Endodermal cell (in vitro differentiated cells): ENCODE results near the gene PEDS1. TPM values are rescaled to one million over a fixed set of nuclear protein-coding genes. Genes with fewer than 3 reads are reported as not detected.
A peak's percentile ranks its signal among the peaks of the same experiment; 100 is the strongest.

Experiments used
- DNase-seq: peaks from one replicate; pipeline ENCODE4 v3.0.0-alpha.2; 2017
- H3K27ac ChIP-seq: 2 replicates; pipeline ENCODE4 v1.5.1; 2013; ENCODE audit warnings: mild to moderate bottlenecking, low read depth, low read length, moderate library complexity
- H3K27me3 ChIP-seq: 2 replicates; pipeline ENCODE4 v1.6.1; 2013; ENCODE audit warnings: mild to moderate bottlenecking, low read length, moderate library complexity; ENCODE audit not compliant: insufficient read depth, control insufficient read depth, poor library complexity, severe bottlenecking
- H3K36me3 ChIP-seq: 2 replicates; pipeline ENCODE4 v1.7.0; 2013; ENCODE audit warnings: mild to moderate bottlenecking, low read length, moderate library complexity; ENCODE audit not compliant: control insufficient read depth, insufficient read depth
- H3K4me1 ChIP-seq: one replicate; pipeline ENCODE4 v1.7.0; 2013; ENCODE audit warnings: low read length; ENCODE audit not compliant: control insufficient read depth, insufficient read depth
- H3K4me3 ChIP-seq: 2 replicates; pipeline ENCODE4 v1.5.1; 2013; ENCODE audit warnings: mild to moderate bottlenecking, low read length, moderate library complexity
- H3K9ac ChIP-seq: 2 replicates; pipeline ENCODE4 v1.6.1; 2013; ENCODE audit warnings: mild to moderate bottlenecking, low read length, moderate library complexity; ENCODE audit not compliant: poor library complexity, severe bottlenecking; ENCODE audit errors: extremely low read depth
- H3K9me3 ChIP-seq: 2 replicates; pipeline ENCODE4 v1.6.1; 2013; ENCODE audit warnings: mild to moderate bottlenecking, low read length, moderate library complexity; ENCODE audit not compliant: control insufficient read depth
- H3K27ac Mint-ChIP-seq: 2 replicates; pipeline ENCODE4 v1.8.0; 2020; ENCODE audit warnings: mixed read lengths
- H3K27me3 Mint-ChIP-seq: 2 replicates; pipeline ENCODE4 v1.8.0; 2021; ENCODE audit warnings: mild to moderate bottlenecking, mixed read lengths; ENCODE audit not compliant: insufficient read depth
- H3K36me3 Mint-ChIP-seq: 2 replicates; pipeline ENCODE4 v1.8.0; 2020; ENCODE audit warnings: low read depth, mixed read lengths
- H3K4me1 Mint-ChIP-seq: 2 replicates; pipeline ENCODE4 v1.8.0; 2020; ENCODE audit warnings: mixed read lengths
- H3K4me3 Mint-ChIP-seq: 2 replicates; pipeline ENCODE4 v1.8.0; 2020; ENCODE audit warnings: mild to moderate bottlenecking, moderate library complexity, mixed read lengths
- H3K9me3 Mint-ChIP-seq: 2 replicates; pipeline ENCODE4 v1.8.0; 2020; ENCODE audit warnings: mild to moderate bottlenecking, mixed read lengths
- CTCF ChIP-seq: fragments of 200-600 bp; sonication (generic); conservative IDR thresholded peaks from 2 replicates; pipeline ENCODE4 v1.5.0; 2021; ENCODE audit warnings: antibody characterized with exemption, mild to moderate bottlenecking
- WGBS, 2 experiments: methylation state at CpG; one replicate each; pipeline versions ENCODE4 v1.1.5 to v1.1.7; 2013; ENCODE audit warnings: missing lambda C conversion rate in 2 of 2, mixed read lengths in 1 of 2; ENCODE audit not compliant: insufficient coverage in 1 of 2, insufficient read length in 1 of 2; 5-methylcytosine and 5-hydroxymethylcytosine counted together
- total RNA-seq, 2 donors: library from RNA; stranded (reverse); fragmentation: NEBNext Ultra II Directional in 1 of 2; extraction: Animal tissue kit (Norgen Biotek cat#: 25700) in 1 of 2; gene quantifications; 2 replicates in 1 of 2; 3 replicates in 1 of 2; pipeline ENCODE4 v1.2.1, GENCODE V29; 2021

The PEDS1 gene
- total RNA-seq, 2 donors from 2014 or later: 28.0 to 30.9 TPM

DNA sequence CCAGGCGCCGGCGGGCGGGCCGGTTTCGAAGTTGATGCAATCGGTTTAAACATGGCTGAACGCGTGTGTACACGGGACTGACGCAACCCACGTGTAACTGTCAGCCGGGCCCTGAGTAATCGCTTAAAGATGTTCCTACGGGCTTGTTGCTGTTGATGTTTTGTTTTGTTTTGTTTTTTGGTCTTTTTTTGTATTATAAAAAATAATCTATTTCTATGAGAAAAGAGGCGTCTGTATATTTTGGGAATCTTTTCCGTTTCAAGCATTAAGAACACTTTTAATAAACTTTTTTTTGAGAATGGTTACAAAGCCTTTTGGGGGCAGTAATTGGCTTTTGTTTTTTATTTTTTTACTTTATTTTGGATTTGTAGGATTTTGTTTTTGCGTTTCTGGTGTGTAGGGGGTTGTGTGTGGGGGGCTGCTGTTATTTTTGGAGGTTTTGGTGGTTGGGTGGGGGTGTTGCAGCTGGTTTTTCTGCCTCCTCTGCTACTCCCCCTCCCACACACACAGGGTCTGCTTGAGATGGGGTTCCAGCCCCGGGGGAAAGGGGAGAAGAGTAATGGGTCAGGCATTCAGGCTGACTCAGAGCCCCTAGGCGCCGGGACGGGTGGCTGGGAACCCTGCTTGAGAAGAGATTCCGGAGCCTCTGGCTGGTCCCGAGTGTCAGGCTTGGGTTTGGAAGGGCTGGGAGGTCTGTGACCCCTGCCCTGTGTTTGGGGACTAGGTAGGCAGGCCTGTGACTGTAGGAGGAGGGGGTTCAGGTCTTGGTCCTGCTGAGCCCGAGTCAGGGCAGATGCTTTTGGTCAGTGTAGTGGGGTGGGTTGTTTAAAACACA is 39.1 kb upstream of the PEDS1 start:
- Mint-ChIP-seq H3K27me3 (peaks cover 6% of the 10 kb centered on the region), H3K27ac (peak overlapping the region; percentile 91), H3K4me3 (peak overlapping the region; percentile 73), H3K9me3 (no peaks in the 10 kb centered on the region), H3K36me3 (no peaks in the 10 kb centered on the region), H3K4me1 (peaks cover 47% of the 10 kb centered on the region)
- no peak overlapping the region for H3K27ac ChIP-seq
- no peaks in the 10 kb centered on the region for H3K36me3 ChIP-seq
- peak overlapping the region; percentile 77 for H3K9ac ChIP-seq
- H3K9me3 ChIP-seq: no peaks in the 10 kb centered on the region
- DNase-seq: peak; percentile 85
- H3K27me3 ChIP-seq: no peaks in the 10 kb centered on the region
- H3K4me3 ChIP-seq: peak overlapping the region; percentile 90
- peaks cover 27% of the 10 kb centered on the region for H3K4me1 ChIP-seq
- TF ChIP-seq CTCF: no peak
- 7 to 23% methylated on average over 4 to 20 of the region's 25 CpGs for WGBS, 2 experiments

- Histone ChIP-seq H3K4me3 (peak overlapping the region; percentile 90), H3K9me3 (no peaks in the 10 kb centered on the region), H3K4me1 (peaks cover 20% of the 10 kb centered on the region), H3K27ac (peak overlapping the region; percentile 44), H3K36me3 (no peaks in the 10 kb centered on the region), H3K27me3 (no peaks in the 10 kb centered on the region), H3K9ac (peak overlapping the region; percentile 77)
- Mint-ChIP-seq H3K4me3 (peak overlapping the region; percentile 73), H3K4me1 (peaks cover 40% of the 10 kb centered on the region), H3K9me3 (no peaks in the 10 kb centered on the region), H3K27ac (peak overlapping the region; percentile 91), H3K27me3 (peaks cover 6% of the 10 kb centered on the region), H3K36me3 (no peaks in the 10 kb centered on the region)
- WGBS, 2 experiments: 0% methylated on average over 35 to 90 of the region's 96 CpGs
- DNase-seq: peak; percentile 84
- TF ChIP-seq CTCF: peak; percentile 80
These were observed 38.2 kb upstream of the PEDS1 start for GRCh38 chr20:50191544-50192363.

DNA sequence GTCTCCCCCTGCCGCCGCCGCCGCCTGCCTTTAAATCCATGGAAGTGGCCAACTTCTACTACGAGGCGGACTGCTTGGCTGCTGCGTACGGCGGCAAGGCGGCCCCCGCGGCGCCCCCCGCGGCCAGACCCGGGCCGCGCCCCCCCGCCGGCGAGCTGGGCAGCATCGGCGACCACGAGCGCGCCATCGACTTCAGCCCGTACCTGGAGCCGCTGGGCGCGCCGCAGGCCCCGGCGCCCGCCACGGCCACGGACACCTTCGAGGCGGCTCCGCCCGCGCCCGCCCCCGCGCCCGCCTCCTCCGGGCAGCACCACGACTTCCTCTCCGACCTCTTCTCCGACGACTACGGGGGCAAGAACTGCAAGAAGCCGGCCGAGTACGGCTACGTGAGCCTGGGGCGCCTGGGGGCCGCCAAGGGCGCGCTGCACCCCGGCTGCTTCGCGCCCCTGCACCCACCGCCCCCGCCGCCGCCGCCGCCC is 37.6 kb upstream of the PEDS1 start:
- Mint-ChIP-seq H3K4me1 (peaks cover 37% of the 10 kb centered on the region), H3K36me3 (no peaks in the 10 kb centered on the region), H3K4me3 (peak overlapping the region; percentile 73), H3K9me3 (no peaks in the 10 kb centered on the region), H3K27me3 (peaks cover 7% of the 10 kb centered on the region), H3K27ac (no peak overlapping the region)
- no peak for DNase-seq
- TF ChIP-seq CTCF: no peak
- Histone ChIP-seq H3K4me1 (peaks cover 20% of the 10 kb centered on the region), H3K9ac (peak overlapping the region; percentile 77), H3K36me3 (no peaks in the 10 kb centered on the region), H3K27me3 (no peaks in the 10 kb centered on the region), H3K27ac (peak overlapping the region; percentile 38), H3K4me3 (peak overlapping the region; percentile 90), H3K9me3 (no peaks in the 10 kb centered on the region)
- 0% methylated on average over 5 to 69 of the region's 69 CpGs for WGBS, 2 experiments
